B cell (primary cell): ENCODE data around the gene ZBED5. TPM values are rescaled to one million over a fixed set of nuclear protein-coding genes. Genes with fewer than 3 reads are reported as not detected.

Source experiments
- ATAC-seq: fragments of 200-7000 bp; cut with Tn5 transposase; one replicate; pipeline ENCODE4 v1.10.0; 2021; ENCODE audit warnings: low read depth, mild to moderate bottlenecking, moderate number of reproducible peaks, moderate library complexity
- CTCF ChIA-PET: fragments of 350-600 bp; sonication (Branson Sonifier 250); formaldehyde crosslinking; loops from one replicate; lab custom pipeline; 2021; ENCODE audit warnings: antibody characterized with exemption, inconsistent platforms; lab: Charles Lee
- POLR2A ChIA-PET: fragments of 350-600 bp; sonication (Branson Sonifier 250); formaldehyde crosslinking; loops from one replicate; lab custom pipeline; 2021; ENCODE audit warnings: antibody characterized with exemption; lab: Charles Lee
- DNase-seq: peaks from one replicate; pipeline ENCODE4 v3.0.0; 2013
- H2AFZ ChIP-seq: 2 replicates; pipeline ENCODE4 v1.6.1; 2012; ENCODE audit warnings: mild to moderate bottlenecking, low read depth, low read length; ENCODE audit not compliant: insufficient read depth, poor library complexity, severe bottlenecking
- H3K27ac ChIP-seq, 2 donors: 1 replicate in 1 of 2; 2 replicates in 1 of 2; pipeline ENCODE4 v1.5.1; 2012 to 2013; ENCODE audit warnings: low read length in 2 of 2, mild to moderate bottlenecking in 2 of 2, moderate library complexity in 1 of 2
- H3K27me3 ChIP-seq, 4 experiments: fragments of 200-600 bp in 1 of 4; sonication (generic) in 1 of 4; replicated peaks in 1 of 4; 1 replicate in 2 of 4; 2 replicates in 2 of 4; pipeline versions ENCODE4 v1.6.1 to v1.7.0; 2013 to 2016; ENCODE audit warnings: low read length in 3 of 4, mild to moderate bottlenecking in 2 of 4, mixed read lengths in 1 of 4, moderate library complexity in 1 of 4; ENCODE audit not compliant: insufficient read depth in 4 of 4, control insufficient read depth in 3 of 4; ENCODE audit errors: control extremely low read depth in 1 of 4
- H3K36me3 ChIP-seq, 2 experiments: replicated peaks in 1 of 2; 1 replicate in 1 of 2; 2 replicates in 1 of 2; pipeline versions ENCODE4 v1.6.1 to v1.7.1; 2013; ENCODE audit warnings: low read length in 1 of 2; ENCODE audit not compliant: insufficient read depth in 2 of 2, control insufficient read depth in 1 of 2; ENCODE audit errors: control extremely low read depth in 1 of 2, extremely low read depth in 1 of 2
- H3K4me1 ChIP-seq, 2 donors: fragments of 200-600 bp in 1 of 2; sonication (generic) in 1 of 2; 1 replicate in 1 of 2; 2 replicates in 1 of 2; pipeline versions ENCODE4 v1.5.1 to v1.6.1; 2013 to 2017; ENCODE audit warnings: low read length in 2 of 2; ENCODE audit not compliant: control insufficient read depth in 2 of 2, insufficient read depth in 2 of 2
- H3K4me2 ChIP-seq: replicated peaks from 2 replicates; pipeline ENCODE3; 2012; ENCODE audit warnings: mild to moderate bottlenecking, low read depth, low read length; ENCODE audit not compliant: poor library complexity, severe bottlenecking
- H3K4me3 ChIP-seq, 5 experiments: fragments of 200-600 bp in 1 of 5; sonication (generic) in 1 of 5; 1 replicate in 3 of 5; 2 replicates in 2 of 5; pipeline versions ENCODE4 v1.5.1 to v1.7.0; 2011 to 2016; ENCODE audit warnings: low read length in 4 of 5, mild to moderate bottlenecking in 4 of 5, low read depth in 2 of 5, control low read depth in 1 of 5, moderate library complexity in 1 of 5; ENCODE audit not compliant: insufficient read depth in 1 of 5; ENCODE audit errors: control extremely low read depth in 1 of 5, extremely low read depth in 1 of 5
- H3K79me2 ChIP-seq: fragments of 200-600 bp; sonication (generic); one replicate; pipeline ENCODE4 v1.6.0; 2016; ENCODE audit warnings: low read length; ENCODE audit not compliant: control insufficient read depth, insufficient read depth
- H3K9ac ChIP-seq: fragments of 200-600 bp; sonication (generic); 2 replicates; pipeline ENCODE4 v1.6.1; 2017; ENCODE audit warnings: mild to moderate bottlenecking, low read length, moderate library complexity
- H3K9me3 ChIP-seq, 3 donors: one replicate each; pipeline versions ENCODE4 v1.6.1 to v1.7.1; 2013; ENCODE audit warnings: low read length in 2 of 3; ENCODE audit not compliant: control insufficient read depth in 2 of 3, insufficient read depth in 1 of 3; ENCODE audit errors: control extremely low read depth in 1 of 3
- H4K20me1 ChIP-seq: 2 replicates; pipeline ENCODE4 v1.6.0; 2012; ENCODE audit warnings: mild to moderate bottlenecking, low read length; ENCODE audit not compliant: insufficient read depth, control insufficient read depth, poor library complexity, severe bottlenecking
- H3K27ac Mint-ChIP-seq: one replicate; pipeline ENCODE4 v1.8.0; 2021; ENCODE audit warnings: mixed read lengths
- H3K27me3 Mint-ChIP-seq: one replicate; pipeline ENCODE4 v1.8.0; 2021; ENCODE audit warnings: mixed read lengths
- H3K4me1 Mint-ChIP-seq: one replicate; pipeline ENCODE4 v1.8.0; 2021; ENCODE audit warnings: mixed read lengths
- H3K4me3 Mint-ChIP-seq: one replicate; pipeline ENCODE4 v1.8.0; 2021; ENCODE audit warnings: mixed read lengths
- H3K9me3 Mint-ChIP-seq: one replicate; pipeline ENCODE4 v1.8.0; 2022; ENCODE audit warnings: mixed read lengths; ENCODE audit not compliant: insufficient read depth
- EZH2 ChIP-seq: IDR thresholded peaks from 2 replicates; pipeline ENCODE4 v1.6.1; 2012; ENCODE audit warnings: borderline replicate concordance, low read depth, mild to moderate bottlenecking, moderate library complexity, low read length; ENCODE audit not compliant: insufficient read depth, poor library complexity, severe bottlenecking
- WGBS: methylation state at CpG from one replicate; pipeline ENCODE4 v1.1.5; 2013; ENCODE audit warnings: missing lambda C conversion rate; ENCODE audit not compliant: insufficient coverage; 5-methylcytosine and 5-hydroxymethylcytosine counted together
- intact Hi-C: fragments of 100-400 bp; cut with micrococcal nuclease; formaldehyde crosslinking; loops from one replicate; pipeline ENCODE4 v1.10.0; 2022
- polyA plus RNA-seq: library from polyadenylated mRNA; depleted of rRNA; stranded (reverse); fragments of >200 nt; gene quantifications from 2 replicates; pipeline ENCODE4 v1.2.3, GENCODE V29; 2012
- total RNA-seq, 2 donors: library from RNA; stranded (reverse); fragments of 120-200 nt in 1 of 2; gene quantifications; 1 replicate in 1 of 2; 2 replicates in 1 of 2; pipeline versions ENCODE4 v1.2.3 to v1.2.4, GENCODE V29; 2013 to 2022
- TF ChIP-seq, protein P1 (sequence below): fragments of 200-600 bp; IDR thresholded peaks from one replicate; pipeline ENCODE4 v1.8.0; 2022; ENCODE audit warnings: antibody characterized with exemption, mild to moderate bottlenecking

The ZBED5 gene
- total and polyA plus RNA-seq, 2 donors (not counting 1 experiment from before 2014, with no cell fraction given), result 66.6 to 178 TPM

DNA sequence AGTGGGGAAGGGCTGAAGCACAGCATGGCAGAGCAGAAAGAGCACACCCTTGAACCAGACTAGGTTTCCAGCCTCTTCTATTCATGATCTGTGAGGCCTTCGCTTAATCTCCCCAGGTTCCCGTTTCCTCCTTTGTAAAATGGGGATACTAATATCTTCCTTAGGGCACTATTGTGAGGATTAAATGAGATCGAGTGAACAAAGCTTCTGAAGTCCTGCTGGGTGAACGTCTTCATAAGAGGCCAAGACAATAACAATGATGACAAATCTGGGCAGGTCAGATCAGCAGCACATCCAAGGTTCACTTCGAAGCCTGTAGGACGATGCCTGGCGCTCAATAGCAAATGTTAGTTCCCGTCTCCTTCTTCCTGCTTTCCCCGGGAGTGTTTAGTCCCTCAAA, 38.6 kb upstream of the ZBED5 start:
- peaks cover 20% of the 10 kb centered on the region for H3K4me1 Mint-ChIP-seq
- ATAC-seq (no peak), DNase-seq (no peak)
- H3K4me3 ChIP-seq, result no peak overlapping the region
- CTCF ChIA-PET, result no interaction called here
- H3K9me3 Mint-ChIP-seq, result peaks cover 4% of the 10 kb centered on the region
- no peaks in the 10 kb centered on the region for H4K20me1 ChIP-seq
- H3K27ac Mint-ChIP-seq, result no peak overlapping the region
- peaks cover 5 to 18% of the 10 kb centered on the region in 2 donors for H3K4me1 ChIP-seq
- no peak overlapping the region for H3K4me3 Mint-ChIP-seq
- H3K27me3 Mint-ChIP-seq, result no peaks in the 10 kb centered on the region
- no peak overlapping the region for H2AFZ ChIP-seq
- no peak overlapping the region for H3K9ac ChIP-seq
- 100% methylated on average over 6 of the region's 9 CpGs for WGBS
- TF ChIP-seq, protein P1, sequence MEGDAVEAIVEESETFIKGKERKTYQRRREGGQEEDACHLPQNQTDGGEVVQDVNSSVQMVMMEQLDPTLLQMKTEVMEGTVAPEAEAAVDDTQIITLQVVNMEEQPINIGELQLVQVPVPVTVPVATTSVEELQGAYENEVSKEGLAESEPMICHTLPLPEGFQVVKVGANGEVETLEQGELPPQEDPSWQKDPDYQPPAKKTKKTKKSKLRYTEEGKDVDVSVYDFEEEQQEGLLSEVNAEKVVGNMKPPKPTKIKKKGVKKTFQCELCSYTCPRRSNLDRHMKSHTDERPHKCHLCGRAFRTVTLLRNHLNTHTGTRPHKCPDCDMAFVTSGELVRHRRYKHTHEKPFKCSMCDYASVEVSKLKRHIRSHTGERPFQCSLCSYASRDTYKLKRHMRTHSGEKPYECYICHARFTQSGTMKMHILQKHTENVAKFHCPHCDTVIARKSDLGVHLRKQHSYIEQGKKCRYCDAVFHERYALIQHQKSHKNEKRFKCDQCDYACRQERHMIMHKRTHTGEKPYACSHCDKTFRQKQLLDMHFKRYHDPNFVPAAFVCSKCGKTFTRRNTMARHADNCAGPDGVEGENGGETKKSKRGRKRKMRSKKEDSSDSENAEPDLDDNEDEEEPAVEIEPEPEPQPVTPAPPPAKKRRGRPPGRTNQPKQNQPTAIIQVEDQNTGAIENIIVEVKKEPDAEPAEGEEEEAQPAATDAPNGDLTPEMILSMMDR, result no peak
- no peak for TF ChIP-seq EZH2
- H3K4me2 ChIP-seq, result no peak overlapping the region
- H3K36me3 ChIP-seq, result no peaks in the 10 kb centered on the region
- no peaks in the 10 kb centered on the region for H3K9me3 ChIP-seq
- intact Hi-C loops, result no loop called here
- H3K27ac ChIP-seq, result no peak overlapping the region
- H3K79me2 ChIP-seq, result no peaks in the 10 kb centered on the region
- POLR2A ChIA-PET, result no interaction called here
- H3K27me3 ChIP-seq, result no peaks in the 10 kb centered on the region

DNA sequence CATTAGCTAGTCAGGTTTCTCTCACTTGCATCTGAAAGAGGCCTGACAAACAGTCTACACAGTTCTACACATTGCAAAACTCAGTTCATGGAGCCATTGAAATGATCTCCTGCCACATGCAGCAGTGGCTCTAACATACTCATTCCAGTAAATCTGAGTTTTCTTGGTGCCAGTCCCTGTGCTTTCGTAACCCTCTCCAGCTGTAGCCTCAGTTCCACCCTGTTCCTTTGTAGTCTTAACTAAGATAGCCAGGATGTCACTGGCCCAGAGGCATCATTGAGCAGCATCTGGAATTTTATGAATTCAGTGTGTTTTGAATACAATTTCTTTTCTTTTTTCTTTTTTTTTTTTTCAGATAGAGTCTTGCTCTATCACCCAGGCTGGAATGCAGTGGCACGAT, 37.4 kb upstream of the ZBED5 start:
- no peak overlapping the region for H3K27ac Mint-ChIP-seq
- TF ChIP-seq EZH2, result no peak
- TF ChIP-seq, protein P1, result no peak
- no peaks in the 10 kb centered on the region for H4K20me1 ChIP-seq
- peaks cover 13% of the 10 kb centered on the region for H3K9me3 Mint-ChIP-seq
- CTCF ChIA-PET, result interaction anchor here (0.7 to 1.9 kb wide), 3 partner anchors 39 to 319 kb away, joined by 5 to 7 read pairs (median 5); no protein-coding TSS in a partner anchor
- H3K9me3 ChIP-seq, result no peaks in the 10 kb centered on the region
- peaks cover 20% of the 10 kb centered on the region for H3K4me1 Mint-ChIP-seq
- DNase-seq (no peak), ATAC-seq (no peak)
- H2AFZ ChIP-seq, result no peak overlapping the region
- H3K4me1 ChIP-seq, result peaks cover 5 to 18% of the 10 kb centered on the region in 2 donors
- no peaks in the 10 kb centered on the region for H3K27me3 Mint-ChIP-seq
- H3K4me2 ChIP-seq, result no peak overlapping the region
- intact Hi-C loops, result no loop called here
- no peak overlapping the region for H3K27ac ChIP-seq
- no peaks in the 10 kb centered on the region for H3K79me2 ChIP-seq
- H3K4me3 ChIP-seq, result no peak overlapping the region
- no peaks in the 10 kb centered on the region for H3K27me3 ChIP-seq
- POLR2A ChIA-PET, result no interaction called here
- no peaks in the 10 kb centered on the region for H3K36me3 ChIP-seq
- no peak overlapping the region for H3K4me3 Mint-ChIP-seq
- H3K9ac ChIP-seq, result no peak overlapping the region
- WGBS, result no CpG with 5 or more reads among the region's 2 CpGs
